Colonic mucosa (tissue), 4 donors: Measurements from ENCODE around the gene CERS5. TPM values are rescaled to one million over a fixed set of nuclear protein-coding genes. Genes with fewer than 3 reads are reported as not detected.

Source experiments
- DNase-seq: peaks from one replicate; pipeline ENCODE4 v3.0.0-alpha.2; 2020
- H3K27ac ChIP-seq: fragments of 200-600 bp; one replicate; pipeline ENCODE4 v1.8.0; 2021
- H3K27me3 ChIP-seq: fragments of 200-600 bp; one replicate; pipeline ENCODE4 v1.8.0; 2021
- H3K36me3 ChIP-seq: fragments of 200-600 bp; one replicate; pipeline ENCODE4 v1.8.0; 2021
- H3K4me1 ChIP-seq: fragments of 200-600 bp; one replicate; pipeline ENCODE4 v1.8.0; 2021; ENCODE audit warnings: mild to moderate bottlenecking
- H3K4me3 ChIP-seq: fragments of 200-600 bp; one replicate; pipeline ENCODE4 v1.8.0; 2021
- H3K9ac ChIP-seq, 2 donors: one replicate each; pipeline ENCODE4 v1.7.0; 2013; ENCODE audit warnings: control low read depth in 2 of 2, low read depth in 2 of 2, low read length in 2 of 2
- H3K9me3 ChIP-seq: fragments of 200-600 bp; one replicate; pipeline ENCODE4 v1.8.0; 2021
- intact Hi-C: fragments of 100-400 bp; cut with DNase I; formaldehyde crosslinking; loops from one replicate; pipeline ENCODE4 v1.14.1; 2022
- total RNA-seq, 2 donors: library from RNA; stranded (reverse); fragmentation: NEBNext Ultra II Directional in 1 of 2; extraction: Animal tissue kit (Norgen Biotek cat#: 25700) in 1 of 2; gene quantifications; one replicate each; pipeline ENCODE4 v1.2.1, GENCODE V29; 2021
- TF ChIP-seq, protein P1 (sequence below): fragments of 200-600 bp; IDR thresholded peaks from one replicate; pipeline ENCODE4 v1.8.0; 2022; ENCODE audit warnings: antibody characterized with exemption, mild to moderate bottlenecking
- donor health status: healthy.
- donor health status: DM: no; HTN: no; CAD: no.
- donor health status: DM: no; HTN: no; CAD: no.

Gene CERS5
- total RNA-seq, 2 donors from 2014 or later, result 17.6 to 19.4 TPM

DNA sequence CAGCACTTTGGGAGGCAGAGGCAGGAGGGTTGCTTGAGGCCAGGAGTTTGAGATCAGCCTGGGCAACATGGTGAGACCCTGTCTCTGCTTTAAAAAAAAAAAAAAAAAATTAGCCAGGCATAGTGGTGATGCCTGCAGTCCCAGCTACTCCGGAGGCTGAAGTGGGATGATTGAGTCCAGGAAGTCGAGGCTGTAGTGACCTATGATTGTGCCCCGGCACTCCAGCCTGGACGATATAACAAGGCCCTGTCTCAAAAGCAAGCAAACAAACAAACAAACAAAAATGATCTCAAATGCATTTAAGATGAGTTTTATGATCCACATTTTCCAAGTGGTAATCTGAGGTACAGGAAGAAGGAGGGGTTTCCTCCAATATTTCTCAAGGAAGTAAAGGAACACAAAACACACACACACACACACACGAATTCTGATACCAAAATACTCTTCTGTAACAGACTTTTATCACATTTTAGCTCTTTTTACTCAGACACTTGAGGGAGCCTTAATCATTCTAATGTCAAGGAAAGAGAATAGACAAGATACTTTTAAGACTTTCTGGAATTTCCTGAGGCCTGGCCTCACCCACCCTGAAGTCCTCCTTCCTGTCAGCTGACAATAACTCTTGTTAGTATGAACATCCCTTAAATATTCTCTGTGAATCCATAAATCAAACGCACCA lies 44.4 kb upstream of the CERS5 start:
- no peaks in the 10 kb centered on the region for H3K27me3 ChIP-seq
- intact Hi-C loops, result no loop called here
- DNase-seq, result no peak
- H3K9me3 ChIP-seq, result no peaks in the 10 kb centered on the region
- no peaks in the 10 kb centered on the region for H3K36me3 ChIP-seq
- no peak overlapping the region for H3K4me3 ChIP-seq
- no peak overlapping the region for H3K9ac ChIP-seq
- no peaks in the 10 kb centered on the region for H3K4me1 ChIP-seq
- H3K27ac ChIP-seq, result peak overlapping the region; percentile 19
- TF ChIP-seq, protein P1, sequence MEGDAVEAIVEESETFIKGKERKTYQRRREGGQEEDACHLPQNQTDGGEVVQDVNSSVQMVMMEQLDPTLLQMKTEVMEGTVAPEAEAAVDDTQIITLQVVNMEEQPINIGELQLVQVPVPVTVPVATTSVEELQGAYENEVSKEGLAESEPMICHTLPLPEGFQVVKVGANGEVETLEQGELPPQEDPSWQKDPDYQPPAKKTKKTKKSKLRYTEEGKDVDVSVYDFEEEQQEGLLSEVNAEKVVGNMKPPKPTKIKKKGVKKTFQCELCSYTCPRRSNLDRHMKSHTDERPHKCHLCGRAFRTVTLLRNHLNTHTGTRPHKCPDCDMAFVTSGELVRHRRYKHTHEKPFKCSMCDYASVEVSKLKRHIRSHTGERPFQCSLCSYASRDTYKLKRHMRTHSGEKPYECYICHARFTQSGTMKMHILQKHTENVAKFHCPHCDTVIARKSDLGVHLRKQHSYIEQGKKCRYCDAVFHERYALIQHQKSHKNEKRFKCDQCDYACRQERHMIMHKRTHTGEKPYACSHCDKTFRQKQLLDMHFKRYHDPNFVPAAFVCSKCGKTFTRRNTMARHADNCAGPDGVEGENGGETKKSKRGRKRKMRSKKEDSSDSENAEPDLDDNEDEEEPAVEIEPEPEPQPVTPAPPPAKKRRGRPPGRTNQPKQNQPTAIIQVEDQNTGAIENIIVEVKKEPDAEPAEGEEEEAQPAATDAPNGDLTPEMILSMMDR, result no peak

DNA sequence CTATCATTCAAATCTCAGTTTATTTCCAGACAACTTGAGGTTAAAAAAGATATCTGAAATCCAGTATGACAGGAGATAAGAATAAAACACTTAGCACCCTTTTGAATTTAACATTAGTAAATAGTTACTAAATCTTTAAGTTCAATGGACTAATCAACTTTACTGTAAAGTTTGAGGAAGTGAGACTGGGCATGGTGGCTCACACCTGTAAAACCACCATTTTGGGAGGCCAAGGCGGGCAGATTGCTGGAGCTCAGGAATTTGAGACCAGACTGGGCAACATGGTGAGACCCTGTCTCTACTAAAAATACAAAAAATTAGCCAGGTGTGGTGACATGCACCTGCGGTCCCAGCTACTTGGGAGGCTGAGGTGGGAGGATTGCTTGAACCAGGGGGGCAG lies 40.3 kb upstream of the CERS5 start:
- no peaks in the 10 kb centered on the region for H3K36me3 ChIP-seq
- H3K4me1 ChIP-seq, result no peaks in the 10 kb centered on the region
- no peak overlapping the region for H3K27ac ChIP-seq
- TF ChIP-seq, protein P1, result no peak
- no peak for DNase-seq
- H3K9me3 ChIP-seq, result no peaks in the 10 kb centered on the region
- no peak overlapping the region for H3K4me3 ChIP-seq
- no peaks in the 10 kb centered on the region for H3K27me3 ChIP-seq
- intact Hi-C loops, result loop anchor here (10.0 kb wide), 1 partner anchor 107 kb away; no protein-coding TSS in a partner anchor
- no peak overlapping the region for H3K9ac ChIP-seq

DNA sequence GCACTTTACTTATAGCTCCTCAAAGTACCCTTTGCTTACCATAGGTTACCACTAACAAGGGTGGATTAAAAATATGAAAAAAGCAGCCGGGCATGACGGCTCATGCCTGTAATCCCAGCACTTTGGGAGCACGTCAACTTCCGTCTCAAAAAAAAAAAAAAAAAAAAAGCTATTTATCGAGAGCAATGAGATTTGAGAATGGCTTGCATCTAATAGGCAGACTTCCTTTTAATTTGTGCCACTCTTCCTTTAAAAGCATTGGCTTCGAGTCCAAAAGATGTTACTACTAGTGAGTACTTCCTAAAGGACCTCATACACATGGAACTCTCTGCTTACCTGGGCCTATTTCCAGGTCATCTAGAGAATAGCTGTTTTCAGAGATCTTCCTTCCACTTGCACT lies 38.5 kb upstream of the CERS5 start:
- Histone ChIP-seq H3K27me3 (no peaks in the 10 kb centered on the region), H3K4me1 (no peaks in the 10 kb centered on the region), H3K36me3 (no peaks in the 10 kb centered on the region), H3K9me3 (no peaks in the 10 kb centered on the region), H3K4me3 (no peak overlapping the region), H3K9ac (no peak overlapping the region), H3K27ac (no peak overlapping the region)
- no peak for DNase-seq
- intact Hi-C loops, result loop anchor here (10.0 kb wide), 1 partner anchor 109 kb away; no protein-coding TSS in a partner anchor
- TF ChIP-seq, protein P1, result no peak

DNA sequence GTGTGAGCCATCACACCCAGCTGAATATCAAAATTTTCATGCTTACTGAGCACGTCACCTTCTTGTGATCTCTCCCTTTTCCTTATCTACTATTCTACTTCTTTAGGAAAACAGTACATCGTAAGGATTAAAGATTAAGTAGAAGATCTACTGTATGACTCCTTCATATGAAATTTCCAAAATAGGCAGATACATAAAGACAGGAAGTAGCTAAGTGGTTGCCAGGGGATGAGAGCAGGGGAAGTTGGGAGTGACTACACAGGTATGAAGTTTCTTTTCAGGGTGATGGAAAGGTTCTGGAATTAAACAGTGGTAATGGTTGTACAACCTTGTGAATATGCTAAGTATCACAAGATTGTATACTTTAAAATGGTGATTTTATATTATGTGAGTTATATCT lies 36.5 kb upstream of the CERS5 start:
- Histone ChIP-seq H3K9ac (no peak overlapping the region), H3K27ac (no peak overlapping the region), H3K4me1 (no peaks in the 10 kb centered on the region), H3K4me3 (no peak overlapping the region), H3K27me3 (no peaks in the 10 kb centered on the region), H3K36me3 (peaks cover 8% of the 10 kb centered on the region), H3K9me3 (no peaks in the 10 kb centered on the region)
- TF ChIP-seq, protein P1, result no peak
- intact Hi-C loops, result loop anchor here (10.0 kb wide), 1 partner anchor 111 kb away; no protein-coding TSS in a partner anchor
- no peak for DNase-seq

DNA sequence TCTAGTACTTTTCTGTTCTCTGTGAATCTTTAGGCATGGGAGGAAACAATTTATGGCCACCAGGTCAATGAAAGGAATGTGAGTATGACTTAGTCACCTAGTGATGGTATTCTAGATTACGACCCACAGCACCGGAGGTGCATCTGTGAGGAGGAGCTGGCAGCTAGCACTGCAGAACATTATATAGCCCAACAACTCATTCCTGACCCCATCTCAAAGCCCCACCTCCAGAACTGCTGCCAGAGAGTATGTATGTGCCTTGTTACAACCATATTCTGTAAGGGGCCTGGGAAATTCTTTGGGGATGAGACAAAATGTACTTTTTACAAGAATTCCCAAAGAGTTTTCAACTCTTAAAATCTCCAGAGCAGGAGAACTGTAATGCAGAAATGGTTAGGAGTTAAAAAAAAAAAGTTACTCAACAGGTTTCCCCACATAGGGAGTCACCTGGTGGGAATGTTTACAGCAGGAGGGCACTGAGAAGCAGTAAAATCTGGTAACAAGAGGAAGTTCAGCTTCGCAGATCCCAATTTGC lies 34.9 kb upstream of the CERS5 start:
- Histone ChIP-seq H3K36me3 (peaks cover 8% of the 10 kb centered on the region), H3K9ac (peak overlapping the region in 1 of 2 donors; percentile 66), H3K9me3 (no peaks in the 10 kb centered on the region), H3K27ac (peak overlapping the region; percentile 69), H3K4me3 (no peak overlapping the region), H3K27me3 (no peaks in the 10 kb centered on the region), H3K4me1 (peaks cover 2% of the 10 kb centered on the region)
- DNase-seq, result peak; percentile 56
- TF ChIP-seq, protein P1, result no peak
- intact Hi-C loops, result loop anchor here (10.0 kb wide), 1 partner anchor 113 kb away; no protein-coding TSS in a partner anchor
